Measurements from ENCODE around the gene FNDC8. TPM values are rescaled to one million over a fixed set of nuclear protein-coding genes. Genes with fewer than 3 reads are reported as not detected.

The FNDC8 gene
- total RNA-seq, 1 experiment from 2014 or later, result not detected

DNA sequence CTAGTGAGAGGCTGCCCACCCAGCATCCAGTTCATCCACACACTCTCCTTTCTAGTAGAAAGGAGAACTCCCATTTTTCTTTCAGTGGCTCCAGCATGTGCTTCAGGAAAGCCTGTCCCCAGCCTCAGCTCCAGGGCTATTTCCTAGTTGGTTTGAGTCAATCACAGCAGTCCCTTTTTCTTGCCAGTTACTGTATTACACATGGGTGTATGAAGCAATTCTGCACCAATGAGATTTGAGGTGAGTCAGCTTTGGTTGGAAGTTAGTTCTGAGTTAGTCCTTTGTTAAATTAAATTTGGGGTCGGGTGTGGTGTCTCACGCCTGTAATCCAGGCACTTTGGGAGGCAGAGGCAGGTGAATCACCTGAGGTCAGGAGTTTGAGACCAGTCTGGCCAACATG is 26.5 kb upstream of the FNDC8 start:
- no peak overlapping the region for H3K27ac Mint-ChIP-seq
- H3K9me3 Mint-ChIP-seq, result no peaks in the 10 kb centered on the region

GRCh38 chr17:35095741-35096140 is 25.7 kb upstream of the FNDC8 start:
- ChIA-PET CTCF (interaction anchor here (1.7 kb wide), 1 partner anchor 24 kb away, joined by 5 read pairs; the partner anchor contains the start of gene RAD51D), POLR2A (no interaction called here)
- no peak for DNase-seq (ENCODE audit: low spot score)
- no peaks in the 10 kb centered on the region for H3K4me1 Mint-ChIP-seq
- H3K27ac Mint-ChIP-seq, result no peak overlapping the region
- ATAC-seq, result no peak
- no peaks in the 10 kb centered on the region for H3K36me3 Mint-ChIP-seq
- H3K9me3 Mint-ChIP-seq, result no peaks in the 10 kb centered on the region
- H3K27me3 Mint-ChIP-seq (ENCODE audit: low read depth), result no peaks in the 10 kb centered on the region
- no peak overlapping the region for H3K4me3 Mint-ChIP-seq
- TF ChIP-seq ATF1 (CRISPR knock-in tag; IDR thresholded peaks at IDR 0.05), result no peak
- TF ChIP-seq OVOL2 (CRISPR knock-in tag; IDR thresholded peaks at IDR 0.05; ENCODE audit: borderline replicate concordance), result no peak
- TF ChIP-seq, protein P1, sequence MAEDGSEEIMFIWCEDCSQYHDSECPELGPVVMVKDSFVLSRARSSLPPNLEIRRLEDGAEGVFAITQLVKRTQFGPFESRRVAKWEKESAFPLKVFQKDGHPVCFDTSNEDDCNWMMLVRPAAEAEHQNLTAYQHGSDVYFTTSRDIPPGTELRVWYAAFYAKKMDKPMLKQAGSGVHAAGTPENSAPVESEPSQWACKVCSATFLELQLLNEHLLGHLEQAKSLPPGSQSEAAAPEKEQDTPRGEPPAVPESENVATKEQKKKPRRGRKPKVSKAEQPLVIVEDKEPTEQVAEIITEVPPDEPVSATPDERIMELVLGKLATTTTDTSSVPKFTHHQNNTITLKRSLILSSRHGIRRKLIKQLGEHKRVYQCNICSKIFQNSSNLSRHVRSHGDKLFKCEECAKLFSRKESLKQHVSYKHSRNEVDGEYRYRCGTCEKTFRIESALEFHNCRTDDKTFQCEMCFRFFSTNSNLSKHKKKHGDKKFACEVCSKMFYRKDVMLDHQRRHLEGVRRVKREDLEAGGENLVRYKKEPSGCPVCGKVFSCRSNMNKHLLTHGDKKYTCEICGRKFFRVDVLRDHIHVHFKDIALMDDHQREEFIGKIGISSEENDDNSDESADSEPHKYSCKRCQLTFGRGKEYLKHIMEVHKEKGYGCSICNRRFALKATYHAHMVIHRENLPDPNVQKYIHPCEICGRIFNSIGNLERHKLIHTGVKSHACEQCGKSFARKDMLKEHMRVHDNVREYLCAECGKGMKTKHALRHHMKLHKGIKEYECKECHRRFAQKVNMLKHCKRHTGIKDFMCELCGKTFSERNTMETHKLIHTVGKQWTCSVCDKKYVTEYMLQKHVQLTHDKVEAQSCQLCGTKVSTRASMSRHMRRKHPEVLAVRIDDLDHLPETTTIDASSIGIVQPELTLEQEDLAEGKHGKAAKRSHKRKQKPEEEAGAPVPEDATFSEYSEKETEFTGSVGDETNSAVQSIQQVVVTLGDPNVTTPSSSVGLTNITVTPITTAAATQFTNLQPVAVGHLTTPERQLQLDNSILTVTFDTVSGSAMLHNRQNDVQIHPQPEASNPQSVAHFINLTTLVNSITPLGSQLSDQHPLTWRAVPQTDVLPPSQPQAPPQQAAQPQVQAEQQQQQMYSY (CRISPR knock-in tag; IDR thresholded peaks at IDR 0.05), result no peak
- no peak for TF ChIP-seq NFATC4 (CRISPR knock-in tag; IDR thresholded peaks at IDR 0.05)
- TF ChIP-seq, protein P2, sequence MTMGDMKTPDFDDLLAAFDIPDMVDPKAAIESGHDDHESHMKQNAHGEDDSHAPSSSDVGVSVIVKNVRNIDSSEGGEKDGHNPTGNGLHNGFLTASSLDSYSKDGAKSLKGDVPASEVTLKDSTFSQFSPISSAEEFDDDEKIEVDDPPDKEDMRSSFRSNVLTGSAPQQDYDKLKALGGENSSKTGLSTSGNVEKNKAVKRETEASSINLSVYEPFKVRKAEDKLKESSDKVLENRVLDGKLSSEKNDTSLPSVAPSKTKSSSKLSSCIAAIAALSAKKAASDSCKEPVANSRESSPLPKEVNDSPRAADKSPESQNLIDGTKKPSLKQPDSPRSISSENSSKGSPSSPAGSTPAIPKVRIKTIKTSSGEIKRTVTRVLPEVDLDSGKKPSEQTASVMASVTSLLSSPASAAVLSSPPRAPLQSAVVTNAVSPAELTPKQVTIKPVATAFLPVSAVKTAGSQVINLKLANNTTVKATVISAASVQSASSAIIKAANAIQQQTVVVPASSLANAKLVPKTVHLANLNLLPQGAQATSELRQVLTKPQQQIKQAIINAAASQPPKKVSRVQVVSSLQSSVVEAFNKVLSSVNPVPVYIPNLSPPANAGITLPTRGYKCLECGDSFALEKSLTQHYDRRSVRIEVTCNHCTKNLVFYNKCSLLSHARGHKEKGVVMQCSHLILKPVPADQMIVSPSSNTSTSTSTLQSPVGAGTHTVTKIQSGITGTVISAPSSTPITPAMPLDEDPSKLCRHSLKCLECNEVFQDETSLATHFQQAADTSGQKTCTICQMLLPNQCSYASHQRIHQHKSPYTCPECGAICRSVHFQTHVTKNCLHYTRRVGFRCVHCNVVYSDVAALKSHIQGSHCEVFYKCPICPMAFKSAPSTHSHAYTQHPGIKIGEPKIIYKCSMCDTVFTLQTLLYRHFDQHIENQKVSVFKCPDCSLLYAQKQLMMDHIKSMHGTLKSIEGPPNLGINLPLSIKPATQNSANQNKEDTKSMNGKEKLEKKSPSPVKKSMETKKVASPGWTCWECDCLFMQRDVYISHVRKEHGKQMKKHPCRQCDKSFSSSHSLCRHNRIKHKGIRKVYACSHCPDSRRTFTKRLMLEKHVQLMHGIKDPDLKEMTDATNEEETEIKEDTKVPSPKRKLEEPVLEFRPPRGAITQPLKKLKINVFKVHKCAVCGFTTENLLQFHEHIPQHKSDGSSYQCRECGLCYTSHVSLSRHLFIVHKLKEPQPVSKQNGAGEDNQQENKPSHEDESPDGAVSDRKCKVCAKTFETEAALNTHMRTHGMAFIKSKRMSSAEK (CRISPR knock-in tag; IDR thresholded peaks at IDR 0.05; ENCODE audit: borderline replicate concordance), result no peak
- TF ChIP-seq KAT7 (CRISPR knock-in tag; IDR thresholded peaks at IDR 0.05; ENCODE audit: borderline replicate concordance), result no peak
- TF ChIP-seq, protein P3, sequence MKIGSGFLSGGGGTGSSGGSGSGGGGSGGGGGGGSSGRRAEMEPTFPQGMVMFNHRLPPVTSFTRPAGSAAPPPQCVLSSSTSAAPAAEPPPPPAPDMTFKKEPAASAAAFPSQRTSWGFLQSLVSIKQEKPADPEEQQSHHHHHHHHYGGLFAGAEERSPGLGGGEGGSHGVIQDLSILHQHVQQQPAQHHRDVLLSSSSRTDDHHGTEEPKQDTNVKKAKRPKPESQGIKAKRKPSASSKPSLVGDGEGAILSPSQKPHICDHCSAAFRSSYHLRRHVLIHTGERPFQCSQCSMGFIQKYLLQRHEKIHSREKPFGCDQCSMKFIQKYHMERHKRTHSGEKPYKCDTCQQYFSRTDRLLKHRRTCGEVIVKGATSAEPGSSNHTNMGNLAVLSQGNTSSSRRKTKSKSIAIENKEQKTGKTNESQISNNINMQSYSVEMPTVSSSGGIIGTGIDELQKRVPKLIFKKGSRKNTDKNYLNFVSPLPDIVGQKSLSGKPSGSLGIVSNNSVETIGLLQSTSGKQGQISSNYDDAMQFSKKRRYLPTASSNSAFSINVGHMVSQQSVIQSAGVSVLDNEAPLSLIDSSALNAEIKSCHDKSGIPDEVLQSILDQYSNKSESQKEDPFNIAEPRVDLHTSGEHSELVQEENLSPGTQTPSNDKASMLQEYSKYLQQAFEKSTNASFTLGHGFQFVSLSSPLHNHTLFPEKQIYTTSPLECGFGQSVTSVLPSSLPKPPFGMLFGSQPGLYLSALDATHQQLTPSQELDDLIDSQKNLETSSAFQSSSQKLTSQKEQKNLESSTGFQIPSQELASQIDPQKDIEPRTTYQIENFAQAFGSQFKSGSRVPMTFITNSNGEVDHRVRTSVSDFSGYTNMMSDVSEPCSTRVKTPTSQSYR (CRISPR knock-in tag; IDR thresholded peaks at IDR 0.05), result no peak
- no peak for TF ChIP-seq TEAD4 (CRISPR knock-in tag; IDR thresholded peaks at IDR 0.05)
- TF ChIP-seq, protein P4, sequence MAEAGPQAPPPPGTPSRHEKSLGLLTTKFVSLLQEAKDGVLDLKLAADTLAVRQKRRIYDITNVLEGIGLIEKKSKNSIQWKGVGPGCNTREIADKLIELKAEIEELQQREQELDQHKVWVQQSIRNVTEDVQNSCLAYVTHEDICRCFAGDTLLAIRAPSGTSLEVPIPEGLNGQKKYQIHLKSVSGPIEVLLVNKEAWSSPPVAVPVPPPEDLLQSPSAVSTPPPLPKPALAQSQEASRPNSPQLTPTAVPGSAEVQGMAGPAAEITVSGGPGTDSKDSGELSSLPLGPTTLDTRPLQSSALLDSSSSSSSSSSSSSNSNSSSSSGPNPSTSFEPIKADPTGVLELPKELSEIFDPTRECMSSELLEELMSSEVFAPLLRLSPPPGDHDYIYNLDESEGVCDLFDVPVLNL (CRISPR knock-in tag; IDR thresholded peaks at IDR 0.05; ENCODE audit: borderline replicate concordance, low read depth), result no peak
- no peak for TF ChIP-seq ZMAT4 (CRISPR knock-in tag; IDR thresholded peaks at IDR 0.05)
- TF ChIP-seq ZNF317 (CRISPR knock-in tag; IDR thresholded peaks at IDR 0.05; ENCODE audit: borderline replicate concordance, low read depth), result no peak
- TF ChIP-seq USF1 (CRISPR knock-in tag; IDR thresholded peaks at IDR 0.05), result no peak
- TF ChIP-seq ZNF232 (CRISPR knock-in tag; IDR thresholded peaks at IDR 0.05), result no peak
- TF ChIP-seq FOXJ3 (CRISPR knock-in tag; IDR thresholded peaks at IDR 0.05; ENCODE audit: borderline replicate concordance), result no peak
- TF ChIP-seq JAZF1 (CRISPR knock-in tag; IDR thresholded peaks at IDR 0.05), result no peak
- no peak for TF ChIP-seq RORB (CRISPR knock-in tag; IDR thresholded peaks at IDR 0.05)

More for the DNA sequence above, 26.5 kb upstream of the FNDC8 start:
- POLR2A ChIA-PET, result interaction anchor here (0.7 kb wide), 1 partner anchor 82 kb away, joined by 3 read pairs; no protein-coding TSS in a partner anchor
- ATAC-seq (no peak), DNase-seq (ENCODE audit: low spot score) (no peak)
- H3K36me3 Mint-ChIP-seq, result no peaks in the 10 kb centered on the region
- H3K27me3 Mint-ChIP-seq (ENCODE audit: low read depth), result no peaks in the 10 kb centered on the region
- CTCF ChIA-PET, result interaction anchor here (1.7 kb wide), 1 partner anchor 25 kb away, joined by 5 read pairs; the partner anchor contains the start of gene RAD51D
- TF ChIP-seq ZNF423 (CRISPR knock-in tag; IDR thresholded peaks at IDR 0.05) (no peak), MLX (CRISPR knock-in tag; IDR thresholded peaks at IDR 0.05) (no peak), ZNF416 (CRISPR knock-in tag; IDR thresholded peaks at IDR 0.05) (no peak), ATF1 (CRISPR knock-in tag; IDR thresholded peaks at IDR 0.05) (no peak), CREM (CRISPR knock-in tag; IDR thresholded peaks at IDR 0.05) (no peak), FOXP1 (CRISPR knock-in tag; IDR thresholded peaks at IDR 0.05; ENCODE audit: borderline replicate concordance) (no peak), IRF2 (CRISPR knock-in tag; IDR thresholded peaks at IDR 0.05; ENCODE audit: borderline replicate concordance, low read depth) (no peak)
- peaks cover 2% of the 10 kb centered on the region; the same call in 1 of the 2 replicates for H3K4me1 Mint-ChIP-seq
- H3K4me3 Mint-ChIP-seq, result no peak overlapping the region
